ENCODE results near the gene FYCO1.

The FYCO1 gene

DNA sequence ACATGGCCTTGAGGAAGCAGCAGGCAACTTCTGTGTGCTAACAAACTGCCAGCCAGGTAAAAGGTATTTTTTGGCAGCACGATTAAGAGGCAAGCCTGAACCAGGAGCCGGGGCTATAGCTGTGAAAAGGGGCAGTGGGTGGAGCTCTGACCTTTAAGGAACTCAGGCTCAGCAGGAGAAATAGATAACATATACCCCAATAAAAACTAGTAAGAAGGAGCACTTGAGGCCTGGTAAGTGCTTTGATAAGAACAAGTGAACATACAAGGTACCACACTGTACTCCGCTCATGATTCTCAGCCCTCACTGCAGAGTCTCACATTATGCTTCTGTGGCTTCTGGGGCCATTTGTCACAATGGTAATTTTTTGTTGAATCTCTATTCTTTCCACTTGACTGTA, 5.4 kb downstream of the FYCO1 start:
- H3K4me3 ChIP-seq (ENCODE audit: low read depth, low read length) = no peak overlapping the region
- no CpG with 5 or more reads among the region's 3 CpGs for WGBS (ENCODE audit: extremely low coverage, insufficient coverage, insufficient read length)
- peaks cover 6% of the 10 kb centered on the region for H3K79me1 ChIP-seq (ENCODE audit: low read length)
- H2BK5ac ChIP-seq (ENCODE audit: low read depth, low read length, poor library complexity) = no peak overlapping the region
- no peak overlapping the region for H3K23ac ChIP-seq (ENCODE audit: low read length)
- no peak for DNase-seq
- no peak overlapping the region for H2AFZ ChIP-seq (ENCODE audit: insufficient read depth, low read length, poor library complexity)
- no peak overlapping the region for H3K14ac ChIP-seq (ENCODE audit: low read length)
- no peak overlapping the region for H3K4me2 ChIP-seq (ENCODE audit: low read length)
- H4K8ac ChIP-seq (ENCODE audit: low read depth, low read length) = no peak overlapping the region
- H3K9me3 ChIP-seq (ENCODE audit: insufficient read depth, low read depth, low read length) = peaks cover 2% of the 10 kb centered on the region
- H2AK5ac ChIP-seq (ENCODE audit: low read length) = no peak overlapping the region
- H2BK12ac ChIP-seq (ENCODE audit: low read length) = no peak overlapping the region
- H3K79me2 ChIP-seq (ENCODE audit: control insufficient read depth, insufficient read depth, low read length, poor library complexity) = peaks cover 4% of the 10 kb centered on the region
- no peak overlapping the region for H3K9ac ChIP-seq (ENCODE audit: low read length)
- no peak overlapping the region for H3K18ac ChIP-seq (ENCODE audit: low read length)
- H2BK120ac ChIP-seq (ENCODE audit: insufficient read depth, low read length, poor library complexity) = no peak overlapping the region
- H3K27ac ChIP-seq (ENCODE audit: low read depth, low read length) = no peak overlapping the region
- no peaks in the 10 kb centered on the region for H3K27me3 ChIP-seq (ENCODE audit: insufficient read depth, low read length)
- H3K4ac ChIP-seq (ENCODE audit: low read depth, low read length) = no peak overlapping the region
- peaks cover 0 to 10% of the 10 kb centered on the region in 2 experiments for H3K4me1 ChIP-seq (ENCODE audit: control insufficient read depth in 1 of 2, insufficient read depth in 2 of 2, low read length in 2 of 2)
- H4K91ac ChIP-seq (ENCODE audit: low read depth, low read length) = no peak overlapping the region
- H4K12ac ChIP-seq (ENCODE audit: low read depth, low read length) = no peak overlapping the region
- H3K36me3 ChIP-seq (ENCODE audit: control insufficient read depth in 1 of 2, insufficient read depth in 2 of 2, low read length in 2 of 2) = no peaks in the 10 kb centered on the region

DNA sequence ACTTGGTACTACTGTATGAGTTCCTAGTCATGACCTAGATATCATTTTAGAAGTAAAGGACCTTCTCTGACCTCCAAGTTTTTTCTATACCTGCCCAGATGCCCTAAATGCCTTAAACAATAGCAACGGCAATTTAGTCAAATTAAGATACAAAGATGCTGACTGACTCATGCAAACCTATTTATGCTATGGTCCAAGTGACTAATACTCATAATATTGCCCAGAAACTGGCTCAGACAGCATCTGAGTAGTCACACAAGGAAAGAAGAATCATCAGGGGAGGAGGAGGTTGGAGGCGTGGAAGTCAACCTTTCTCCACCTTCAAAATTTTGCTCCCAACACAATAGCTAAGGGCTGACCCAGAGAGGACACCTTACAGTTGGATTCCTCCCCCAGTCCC, 6.8 kb downstream of the FYCO1 start:
- no peak overlapping the region for H3K4ac ChIP-seq (ENCODE audit: low read depth, low read length)
- no CpG with 5 or more reads among the region's 2 CpGs for WGBS (ENCODE audit: extremely low coverage, insufficient coverage, insufficient read length)
- H4K91ac ChIP-seq (ENCODE audit: low read depth, low read length) = no peak overlapping the region

DNA sequence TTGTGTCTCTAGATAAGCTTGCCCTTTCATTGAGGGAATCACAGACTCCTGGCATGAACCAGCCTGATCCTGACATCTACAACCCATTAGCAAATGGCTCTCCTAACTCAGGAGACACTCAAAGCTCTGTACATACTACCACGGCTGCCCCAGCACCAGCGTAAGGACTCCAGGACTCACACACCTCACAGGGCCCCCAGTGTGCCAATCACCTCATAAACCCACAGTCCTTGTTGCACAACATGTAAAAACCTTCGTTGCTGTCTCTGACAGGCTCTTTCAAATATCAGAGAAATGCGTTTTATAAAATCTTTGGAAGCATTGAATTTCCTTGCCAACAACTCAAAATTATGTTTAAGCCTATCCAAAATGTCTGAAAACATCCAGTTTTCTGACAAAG, 7.3 kb downstream of the FYCO1 start:
- H3K4me3 ChIP-seq (ENCODE audit: low read depth, low read length) = no peak overlapping the region
- no peak overlapping the region for H3K14ac ChIP-seq (ENCODE audit: low read length)
- no peak overlapping the region for H2AK5ac ChIP-seq (ENCODE audit: low read length)
- H3K36me3 ChIP-seq (ENCODE audit: control insufficient read depth in 1 of 2, insufficient read depth in 2 of 2, low read length in 2 of 2) = peaks cover 5 to 6% of the 10 kb centered on the region in 2 experiments
- H3K27ac ChIP-seq (ENCODE audit: low read depth, low read length) = no peak overlapping the region
- peaks cover 2% of the 10 kb centered on the region for H3K79me2 ChIP-seq (ENCODE audit: control insufficient read depth, insufficient read depth, low read length, poor library complexity)
- H3K79me1 ChIP-seq (ENCODE audit: low read length) = no peaks in the 10 kb centered on the region
- peaks cover 0 to 3% of the 10 kb centered on the region in 2 experiments for H3K4me1 ChIP-seq (ENCODE audit: control insufficient read depth in 1 of 2, insufficient read depth in 2 of 2, low read length in 2 of 2)
- no peak overlapping the region for H4K91ac ChIP-seq (ENCODE audit: low read depth, low read length)
- no peak for DNase-seq
- no peaks in the 10 kb centered on the region for H3K27me3 ChIP-seq (ENCODE audit: insufficient read depth, low read length)
- no peak overlapping the region for H3K18ac ChIP-seq (ENCODE audit: low read length)
- no peak overlapping the region for H3K23ac ChIP-seq (ENCODE audit: low read length)
- no peak overlapping the region for H3K9ac ChIP-seq (ENCODE audit: low read length)
- H2BK5ac ChIP-seq (ENCODE audit: low read depth, low read length, poor library complexity) = no peak overlapping the region
- no CpG with 5 or more reads among the region's 4 CpGs for WGBS (ENCODE audit: extremely low coverage, insufficient coverage, insufficient read length)
- no peak overlapping the region for H2BK12ac ChIP-seq (ENCODE audit: low read length)
- H2BK120ac ChIP-seq (ENCODE audit: insufficient read depth, low read length, poor library complexity) = no peak overlapping the region
- no peak overlapping the region for H4K8ac ChIP-seq (ENCODE audit: low read depth, low read length)
- no peak overlapping the region for H3K4ac ChIP-seq (ENCODE audit: low read depth, low read length)
- no peak overlapping the region for H2AFZ ChIP-seq (ENCODE audit: insufficient read depth, low read length, poor library complexity)
- no peak overlapping the region for H4K12ac ChIP-seq (ENCODE audit: low read depth, low read length)
- H3K4me2 ChIP-seq (ENCODE audit: low read length) = no peak overlapping the region
- peaks cover 2% of the 10 kb centered on the region for H3K9me3 ChIP-seq (ENCODE audit: insufficient read depth, low read depth, low read length)

More for the DNA sequence above, 6.8 kb downstream of the FYCO1 start:
- Histone ChIP-seq H3K27me3 (ENCODE audit: insufficient read depth, low read length) (no peaks in the 10 kb centered on the region), H2BK5ac (ENCODE audit: low read depth, low read length, poor library complexity) (no peak overlapping the region), H3K79me2 (ENCODE audit: control insufficient read depth, insufficient read depth, low read length, poor library complexity) (peaks cover 2% of the 10 kb centered on the region), H3K18ac (ENCODE audit: low read length) (no peak overlapping the region), H3K79me1 (ENCODE audit: low read length) (no peaks in the 10 kb centered on the region), H3K4me1 (ENCODE audit: control insufficient read depth in 1 of 2, insufficient read depth in 2 of 2, low read length in 2 of 2) (peaks cover 0 to 3% of the 10 kb centered on the region in 2 experiments), H3K23ac (ENCODE audit: low read length) (no peak overlapping the region), H2AK5ac (ENCODE audit: low read length) (no peak overlapping the region), H2BK120ac (ENCODE audit: insufficient read depth, low read length, poor library complexity) (no peak overlapping the region), H3K14ac (ENCODE audit: low read length) (no peak overlapping the region), H2AFZ (ENCODE audit: insufficient read depth, low read length, poor library complexity) (no peak overlapping the region), H4K12ac (ENCODE audit: low read depth, low read length) (no peak overlapping the region), H3K9me3 (ENCODE audit: insufficient read depth, low read depth, low read length) (peaks cover 2% of the 10 kb centered on the region), H4K8ac (ENCODE audit: low read depth, low read length) (no peak overlapping the region), H2BK12ac (ENCODE audit: low read length) (no peak overlapping the region), H3K4me2 (ENCODE audit: low read length) (no peak overlapping the region), H3K36me3 (ENCODE audit: control insufficient read depth in 1 of 2, insufficient read depth in 2 of 2, low read length in 2 of 2) (peaks cover 5 to 6% of the 10 kb centered on the region in 2 experiments), H3K27ac (ENCODE audit: low read depth, low read length) (no peak overlapping the region), H3K4me3 (ENCODE audit: low read depth, low read length) (no peak overlapping the region), H3K9ac (ENCODE audit: low read length) (no peak overlapping the region)
- peak; percentile 41 to 75 for DNase-seq

DNA sequence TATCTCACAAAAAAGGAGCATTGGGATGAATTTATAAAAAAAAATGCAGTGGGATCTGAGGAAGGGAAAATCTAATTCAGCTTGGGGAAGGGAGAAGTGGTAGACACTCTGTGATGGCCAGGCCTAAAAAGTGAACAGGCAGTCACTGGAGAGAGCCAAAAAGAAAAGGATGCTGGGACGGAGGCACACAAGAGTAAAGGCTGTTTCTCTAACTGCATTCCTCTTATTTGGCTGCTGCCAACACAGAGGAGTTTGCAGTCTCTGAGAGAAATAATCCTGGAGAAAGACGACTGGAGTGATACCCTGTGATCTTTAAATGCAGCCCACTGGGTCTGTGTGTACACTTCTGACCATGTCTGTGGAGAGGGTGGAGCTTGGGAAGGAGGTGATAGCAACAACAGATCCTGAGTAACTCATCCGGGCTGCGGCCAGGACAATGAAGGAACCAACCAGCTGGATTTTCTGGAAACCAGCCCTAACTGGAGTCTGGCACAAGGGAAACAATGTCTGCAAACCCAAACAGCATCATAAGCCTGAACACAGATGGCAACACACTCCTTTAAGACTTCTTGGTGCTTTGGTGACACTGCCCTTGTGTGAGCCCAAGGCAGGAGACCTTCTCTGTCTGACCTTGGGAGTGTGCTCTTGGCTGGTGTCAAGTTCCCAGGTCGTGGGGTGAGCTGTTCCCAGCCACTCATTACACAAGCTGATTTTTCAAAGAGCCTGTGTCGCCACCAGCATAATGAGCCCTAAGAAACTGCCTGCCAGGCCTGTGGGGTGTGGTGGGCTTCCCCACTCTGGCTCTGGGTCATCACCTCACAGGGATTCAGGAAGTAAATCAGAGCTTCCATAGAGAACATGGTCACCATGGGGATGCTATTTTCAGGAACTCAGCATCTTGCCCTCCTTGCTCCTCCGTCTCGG, 8.0 kb downstream of the FYCO1 start:
- Histone ChIP-seq H3K79me1 (ENCODE audit: low read length) (no peaks in the 10 kb centered on the region), H2AK5ac (ENCODE audit: low read length) (no peak overlapping the region), H4K8ac (ENCODE audit: low read depth, low read length) (no peak overlapping the region), H2BK12ac (ENCODE audit: low read length) (no peak overlapping the region), H3K4ac (ENCODE audit: low read depth, low read length) (no peak overlapping the region), H3K9ac (ENCODE audit: low read length) (no peak overlapping the region), H2BK5ac (ENCODE audit: low read depth, low read length, poor library complexity) (no peak overlapping the region), H3K36me3 (ENCODE audit: control insufficient read depth in 1 of 2, insufficient read depth in 2 of 2, low read length in 2 of 2) (peaks cover 5 to 10% of the 10 kb centered on the region in 2 experiments), H3K23ac (ENCODE audit: low read length) (no peak overlapping the region), H3K4me3 (ENCODE audit: low read depth, low read length) (no peak overlapping the region), H2AFZ (ENCODE audit: insufficient read depth, low read length, poor library complexity) (no peak overlapping the region), H3K9me3 (ENCODE audit: insufficient read depth, low read depth, low read length) (peaks cover 2% of the 10 kb centered on the region), H3K27ac (ENCODE audit: low read depth, low read length) (no peak overlapping the region), H4K91ac (ENCODE audit: low read depth, low read length) (no peak overlapping the region), H3K14ac (ENCODE audit: low read length) (no peak overlapping the region), H3K4me1 (ENCODE audit: control insufficient read depth in 1 of 2, insufficient read depth in 2 of 2, low read length in 2 of 2) (peaks cover 0 to 3% of the 10 kb centered on the region in 2 experiments), H4K12ac (ENCODE audit: low read depth, low read length) (no peak overlapping the region), H3K18ac (ENCODE audit: low read length) (no peak overlapping the region), H3K27me3 (ENCODE audit: insufficient read depth, low read length) (no peaks in the 10 kb centered on the region), H3K79me2 (ENCODE audit: control insufficient read depth, insufficient read depth, low read length, poor library complexity) (peaks cover 2% of the 10 kb centered on the region), H2BK120ac (ENCODE audit: insufficient read depth, low read length, poor library complexity) (no peak overlapping the region), H3K4me2 (ENCODE audit: low read length) (no peak overlapping the region)
- no CpG with 5 or more reads among the region's 8 CpGs for WGBS (ENCODE audit: extremely low coverage, insufficient coverage, insufficient read length)
- no peak for DNase-seq

Data from trophoblast cell (in vitro differentiated cells and primary cell).